ENCODE results near the gene MAEA.
"Not testable (repeated sequence)": the region's sequence is repeated elsewhere in the genome, so short reads cannot be mapped to it uniquely, and the experiment has no call there.

The MAEA gene

DNA sequence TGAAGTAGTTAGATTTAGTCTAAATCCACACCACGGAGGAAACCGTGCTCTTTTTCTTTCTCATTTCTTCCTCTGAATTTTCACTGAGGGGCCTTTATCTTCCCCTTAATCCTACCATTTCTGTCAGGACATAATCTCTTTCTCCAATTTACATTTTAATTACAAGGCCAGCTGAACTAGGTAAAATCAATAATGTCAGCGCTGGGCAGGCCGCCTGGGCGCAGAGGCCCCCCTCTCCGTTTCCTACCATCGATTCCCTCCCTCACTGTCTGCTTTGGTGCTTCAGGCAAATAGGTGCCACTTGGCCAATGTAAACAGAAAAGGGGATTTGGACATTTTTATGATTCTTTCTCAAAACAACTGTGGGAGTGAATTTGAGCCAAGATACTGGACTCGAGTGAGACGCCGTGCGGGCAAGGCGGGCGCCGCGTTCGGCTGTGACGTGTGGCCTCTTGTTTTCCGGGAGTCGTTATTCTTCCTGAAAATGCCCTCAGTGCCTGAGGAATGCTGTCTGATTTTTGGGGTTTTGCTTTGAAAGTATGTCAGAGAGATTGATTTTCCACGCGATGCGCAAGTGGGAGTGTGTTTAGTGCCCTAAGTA, 79.9 kb downstream of the MAEA start:
- no peak for DNase-seq

- DNase-seq, result no peak
Measured at GRCh38 chr4:1370321-1371124, 80.8 kb downstream of the MAEA start.

DNA sequence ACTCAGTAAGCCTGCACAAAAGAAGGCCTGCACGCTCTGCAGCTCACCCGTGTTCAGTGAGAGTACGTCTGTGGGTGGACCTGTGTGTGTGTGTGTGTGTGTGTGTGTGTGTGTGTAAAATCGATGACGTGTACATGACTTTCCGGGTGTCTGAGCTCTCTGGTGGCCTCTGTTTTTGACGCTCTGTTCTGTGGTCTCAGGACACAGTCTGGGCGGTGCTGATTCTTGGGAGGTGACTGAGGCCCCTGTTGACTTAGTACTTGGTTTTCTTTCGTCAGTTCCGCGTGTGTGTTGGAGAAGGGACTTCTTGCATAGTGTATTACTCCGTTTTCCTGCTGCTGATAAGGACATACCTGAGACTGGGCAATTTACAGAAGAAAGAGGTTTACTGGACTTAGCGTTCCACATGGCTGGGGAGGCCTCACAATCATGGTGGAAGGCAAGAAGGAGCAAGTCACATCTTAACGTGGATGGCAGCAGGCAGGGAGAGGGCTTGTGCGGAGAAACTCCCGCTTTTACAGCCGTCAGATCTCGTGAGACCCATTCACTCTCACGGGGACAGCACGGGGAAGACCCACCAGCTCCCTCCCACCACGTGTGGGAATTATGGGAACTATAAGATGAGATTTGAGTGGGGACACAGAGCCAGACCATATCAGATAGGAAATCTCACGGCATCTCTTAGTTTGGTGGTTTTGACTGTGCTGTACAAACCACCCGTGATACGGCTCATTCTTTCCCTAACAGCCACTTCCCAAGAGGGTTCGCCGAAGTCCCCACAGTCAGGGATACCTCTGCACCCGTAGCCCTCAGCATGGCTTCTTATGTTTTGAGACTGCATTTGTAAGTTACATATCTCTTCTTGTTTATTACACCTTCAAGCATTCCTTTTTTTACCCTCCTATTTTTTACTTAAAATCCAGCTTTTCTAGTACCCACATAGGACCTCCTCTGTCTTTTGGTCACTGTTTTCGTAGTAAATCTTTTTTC, 81.8 kb downstream of the MAEA start:
- DNase-seq, result no peak

DNA sequence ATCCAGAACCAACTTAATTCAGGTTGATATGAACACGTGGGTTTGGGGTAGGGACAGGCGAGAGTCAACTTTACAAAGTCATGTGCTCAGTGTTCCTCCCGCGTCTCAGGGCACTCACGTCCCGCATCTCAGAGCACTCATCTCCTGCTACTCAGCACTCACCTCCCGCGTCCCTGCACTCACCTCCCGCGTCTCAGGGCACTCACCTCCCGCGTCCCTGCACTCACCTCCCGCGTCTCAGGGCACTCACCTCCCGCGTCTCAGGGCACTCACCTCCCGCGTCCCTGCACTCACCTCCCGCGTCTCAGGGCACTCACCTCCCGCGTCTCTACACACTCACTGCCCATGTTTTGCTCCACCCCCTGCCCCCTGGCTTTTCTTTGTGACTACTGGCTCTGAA, 82.9 kb downstream of the MAEA start:
- not testable (repeated sequence) for DNase-seq

GRCh38 chr4:1373892-1374705, 84.4 kb downstream of the MAEA start:
- no peak for DNase-seq

DNA sequence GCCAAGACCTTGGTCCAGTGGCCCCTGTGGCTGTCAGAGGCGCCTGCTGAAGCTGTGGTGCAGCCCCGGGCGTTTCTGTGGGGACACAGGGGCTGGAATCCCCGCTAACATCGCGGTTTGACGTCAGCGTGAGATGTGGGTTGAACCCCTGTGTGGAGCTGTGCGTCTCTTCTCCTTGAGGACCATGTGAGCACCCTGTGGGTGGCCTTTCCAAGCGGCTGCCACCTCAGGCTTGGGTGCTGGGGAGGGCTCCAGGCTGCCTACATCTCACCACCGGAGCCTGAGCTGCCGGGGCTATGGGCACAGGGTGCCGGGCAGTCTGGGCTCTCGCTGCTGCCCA, 85.0 kb downstream of the MAEA start:
- DNase-seq, result no peak

GRCh38 chr4:1375051-1375721, 85.5 kb downstream of the MAEA start:
- DNase-seq, result no peak

DNA sequence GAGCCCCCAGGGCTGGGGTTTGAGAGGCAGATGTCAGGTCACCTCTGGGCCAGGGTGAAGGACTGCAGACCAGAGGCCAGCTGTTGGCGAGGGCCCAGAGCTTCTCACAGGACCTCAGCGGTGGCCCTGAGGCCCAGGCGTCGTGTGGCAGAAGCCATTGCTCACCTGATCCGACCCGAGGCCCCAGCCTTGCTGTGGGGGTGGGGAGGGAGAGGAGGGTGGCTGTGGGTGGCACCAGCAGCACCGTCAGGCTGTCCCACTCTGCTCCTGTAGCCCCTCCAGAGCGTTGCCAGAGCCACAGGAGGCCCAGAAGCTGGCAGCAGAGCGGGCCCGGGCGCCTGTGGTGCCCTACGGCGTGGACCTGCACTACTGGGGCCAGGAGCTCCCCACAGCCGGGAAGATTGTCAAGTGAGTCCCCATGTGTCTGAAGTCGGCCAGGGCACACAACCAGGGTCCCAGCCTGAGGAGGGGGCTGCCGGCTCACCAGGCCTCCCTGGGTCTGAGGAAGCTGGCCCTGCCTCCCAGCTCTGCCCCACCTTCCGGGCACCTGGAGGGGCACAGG, 86.2 kb downstream of the MAEA start:
- no peak for DNase-seq

- no peak for DNase-seq
Measured at GRCh38 chr4:1376391-1376840, 86.7 kb downstream of the MAEA start.

DNA sequence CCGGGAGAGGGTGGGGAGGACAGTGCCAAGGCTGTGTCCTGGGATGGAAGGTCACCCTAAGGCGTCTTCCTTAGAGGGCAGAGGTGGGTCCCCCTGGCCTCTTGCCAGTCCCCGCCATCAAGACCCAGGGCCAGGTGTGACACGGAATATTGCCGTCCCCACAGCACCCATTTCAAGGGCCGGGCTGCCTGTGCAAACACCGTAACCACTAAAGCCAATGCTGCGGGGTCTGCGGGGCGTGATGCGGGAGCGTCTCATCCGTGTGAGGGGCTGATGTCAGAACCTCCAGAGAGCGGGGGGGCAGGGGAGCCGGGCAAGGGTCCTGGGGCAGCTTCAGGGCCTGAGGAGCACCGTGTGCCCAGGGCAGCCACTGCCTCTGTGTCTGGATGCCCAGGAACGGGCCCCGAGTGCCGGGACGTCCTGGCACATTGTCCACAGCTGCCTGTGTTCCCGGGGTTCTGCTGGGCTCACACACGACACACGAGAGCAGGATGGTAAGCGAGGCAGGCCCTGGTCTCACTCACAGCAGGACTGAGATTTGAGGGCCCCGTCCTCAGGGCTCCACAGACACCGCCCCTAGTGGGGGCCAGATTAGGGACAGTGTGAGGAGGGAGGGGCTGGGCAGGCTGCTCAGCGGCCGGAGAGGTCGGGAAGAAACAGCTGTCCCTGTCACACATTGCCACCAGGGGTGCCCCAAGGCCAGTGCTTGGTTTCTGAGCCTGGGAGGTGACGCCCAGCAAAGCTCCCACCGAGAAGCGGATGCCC, 87.3 kb downstream of the MAEA start:
- no peak for DNase-seq

DNA sequence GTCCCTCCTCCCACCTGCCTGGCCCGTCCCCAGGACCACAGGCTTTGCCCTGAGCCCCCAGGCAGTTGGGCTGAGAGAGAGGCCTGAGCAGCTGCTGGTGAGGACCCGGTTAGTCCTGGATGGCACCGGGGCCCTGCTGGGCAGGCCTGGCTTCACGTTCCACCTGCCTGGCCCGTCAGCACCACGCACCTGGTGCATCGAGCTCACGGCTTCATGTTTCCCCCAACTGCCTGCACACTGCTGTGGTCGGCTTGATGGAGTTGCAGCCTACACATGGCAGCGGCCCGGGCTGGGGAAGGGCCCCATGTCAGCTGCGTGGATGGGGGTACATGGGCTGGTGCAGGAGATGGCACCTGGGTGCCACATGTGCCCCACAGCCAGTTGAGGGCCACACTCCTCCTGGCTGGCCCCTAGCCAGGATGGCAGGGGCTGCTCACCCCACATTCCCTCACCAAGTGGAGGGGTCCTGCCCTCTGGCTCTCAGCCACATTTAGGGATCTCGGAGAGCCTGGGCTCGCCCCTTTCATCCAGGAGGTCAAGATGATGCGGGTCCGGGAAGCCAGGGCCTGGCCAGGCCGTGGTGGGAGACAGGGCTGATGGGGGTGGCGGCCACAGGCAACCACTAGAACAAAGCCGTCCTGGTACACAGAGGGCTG, 88.0 kb downstream of the MAEA start:
- DNase-seq, result no peak

- DNase-seq, result no peak
Measured at GRCh38 chr4:1378559-1379231, 89.0 kb downstream of the MAEA start.

DNA sequence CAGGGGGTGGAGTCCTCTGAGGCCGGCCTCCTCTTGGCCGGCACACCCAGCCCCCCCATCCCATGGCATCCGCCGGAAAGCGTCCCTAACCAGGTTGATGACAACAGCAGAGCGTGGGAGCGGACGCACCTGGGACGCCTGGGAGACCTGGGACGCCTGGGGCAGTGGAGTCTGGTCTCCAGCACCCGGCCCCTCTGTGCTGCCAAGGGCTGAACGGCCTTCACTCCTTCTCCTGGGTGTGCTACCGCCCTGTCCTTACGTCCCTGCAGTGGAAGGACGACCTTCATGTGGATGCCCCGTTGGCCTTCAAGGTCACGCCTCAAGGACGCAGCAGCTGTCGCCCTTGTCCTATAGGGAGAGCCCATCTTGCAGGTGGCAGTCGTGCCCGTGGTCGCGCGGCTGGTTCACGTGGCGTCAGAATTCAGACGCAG, 89.7 kb downstream of the MAEA start:
- no peak for DNase-seq

- DNase-seq, result no peak
Measured at GRCh38 chr4:1379801-1380331, 90.2 kb downstream of the MAEA start.

GRCh38 chr4:1380368-1381151, 90.9 kb downstream of the MAEA start:
- DNase-seq, result no peak

DNA sequence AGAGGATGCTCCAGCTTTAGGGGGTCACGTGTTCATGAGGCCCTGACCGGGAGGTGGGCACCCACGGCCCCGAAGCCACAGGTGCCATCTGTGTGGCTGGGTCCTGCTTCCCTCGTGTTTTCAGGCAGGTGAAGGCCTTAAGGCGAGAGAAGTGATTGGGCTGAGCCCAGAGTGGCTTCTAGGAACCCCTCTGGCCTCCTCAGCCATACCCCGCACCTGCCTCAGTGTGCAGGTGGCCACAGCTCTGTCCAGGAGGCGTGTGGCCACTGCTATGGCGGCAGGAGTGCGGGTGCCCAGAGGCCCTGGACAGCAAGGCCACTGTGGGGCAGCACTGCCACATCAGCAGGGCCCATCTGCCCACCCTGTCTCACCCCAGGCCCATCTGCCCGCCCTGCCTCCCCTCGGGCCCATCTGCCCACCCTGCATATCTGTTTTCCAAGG, 91.5 kb downstream of the MAEA start:
- DNase-seq, result no peak

DNA sequence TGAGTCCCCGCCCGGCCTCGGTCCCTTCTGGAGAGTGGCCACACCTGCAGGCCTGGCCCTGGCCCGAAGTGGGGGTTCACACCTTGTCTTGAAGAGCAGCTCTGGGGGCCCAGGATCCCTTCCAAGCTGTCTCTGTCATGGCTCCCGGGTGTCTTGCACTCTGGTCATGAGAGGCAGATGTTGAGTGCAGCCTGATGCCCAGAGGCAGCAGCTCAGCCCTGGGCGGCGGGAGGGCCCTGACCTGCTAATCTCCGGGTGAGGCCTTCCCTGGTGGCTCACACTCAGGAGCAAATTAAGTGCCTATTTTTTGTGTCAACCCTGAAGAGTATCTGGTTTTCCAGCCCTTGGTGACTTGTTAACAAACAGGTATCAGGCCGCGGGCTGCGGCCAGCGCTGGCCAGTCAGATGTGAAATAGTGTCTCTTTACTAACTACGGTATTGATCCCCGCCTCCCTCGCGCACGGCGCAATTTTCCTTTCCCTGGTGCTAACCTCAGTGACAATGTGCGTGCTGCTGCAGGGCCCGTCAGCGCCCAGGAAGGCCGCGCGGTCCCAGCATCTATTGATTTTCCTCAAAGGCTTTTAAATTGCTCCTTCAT, 92.4 kb downstream of the MAEA start:
- DNase-seq, result no peak
